Measurements from ENCODE around the gene DUSP1. TPM values are rescaled to one million over a fixed set of nuclear protein-coding genes. Genes with fewer than 3 reads are reported as not detected.

DUSP1 gene
- total RNA-seq, 1 experiment from 2014 or later = 16.6 TPM

DNA sequence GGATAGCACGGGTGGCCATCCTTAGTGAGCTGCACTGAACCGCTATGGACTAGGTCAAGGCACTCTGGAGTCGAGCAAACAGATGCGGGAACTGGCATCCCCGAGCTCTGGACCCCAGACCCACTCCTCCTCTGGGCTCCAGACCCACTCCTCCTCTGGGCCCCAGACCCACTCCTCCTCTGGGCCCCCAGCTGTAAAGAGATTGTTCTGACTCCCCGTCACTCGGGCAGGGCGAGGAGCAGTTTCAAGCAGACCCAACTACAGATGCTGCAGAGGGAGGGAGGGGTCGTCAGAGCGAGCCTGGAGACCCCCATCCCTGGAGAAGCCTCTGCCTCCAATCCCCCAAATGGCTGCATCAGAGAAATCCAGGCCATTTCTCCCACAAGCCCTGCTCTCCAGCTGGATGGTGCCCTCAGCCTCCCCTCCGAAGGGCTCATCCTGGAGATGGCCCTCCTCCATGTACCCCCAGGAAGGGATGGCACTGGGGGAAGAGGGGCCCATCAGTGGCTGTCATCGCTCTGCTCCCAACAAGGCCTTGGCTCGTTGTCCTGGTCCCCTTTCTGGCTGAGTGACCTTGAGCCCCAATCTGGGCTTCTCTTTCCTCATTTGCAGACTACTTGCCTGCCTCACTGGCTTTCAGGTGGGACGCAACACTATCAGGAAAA is 38.7 kb downstream of the DUSP1 start:
- no peak overlapping the region for H3K27ac ChIP-seq (ENCODE audit: low read depth, low read length)
- H2AFZ ChIP-seq (ENCODE audit: low read depth, low read length, poor library complexity, severe bottlenecking) = no peak overlapping the region
- intact Hi-C loops (cut with micrococcal nuclease) = no loop called here
- BruUV-seq (replicated peaks) = no TSS peak
- no peaks in the 10 kb centered on the region for H3K27me3 ChIP-seq (ENCODE audit: insufficient read depth, low read length)
- H4K20me1 ChIP-seq (ENCODE audit: insufficient read depth) = no peaks in the 10 kb centered on the region
- no peaks in the 10 kb centered on the region for H3K36me3 ChIP-seq (ENCODE audit: control insufficient read depth in 1 of 2, insufficient read depth in 2 of 2, low read length in 2 of 2)
- H3K4me2 ChIP-seq (ENCODE audit: low read length) = no peak overlapping the region
- ChIA-PET RAD21 (ENCODE audit: low non-redundant PET in 1 of 2, low total read pairs in 2 of 2, uncharacterized antibody in 2 of 2, unreplicated experiment in 2 of 2) (no interaction called here), CTCF (interaction anchor here (1.0 kb wide), 1 partner anchor 18 kb away, joined by 6 read pairs; no protein-coding TSS in a partner anchor), POLR2A (interaction anchor here (1.2 kb wide), 1 partner anchor 172 kb away, joined by 5 read pairs; no protein-coding TSS in a partner anchor)
- no peaks in the 10 kb centered on the region for H3K79me2 ChIP-seq (ENCODE audit: insufficient read depth, low read length)
- no peaks in the 10 kb centered on the region for H3K9me2 ChIP-seq (ENCODE audit: insufficient read depth)
- H3K4me1 ChIP-seq (ENCODE audit: control insufficient read depth in 1 of 2, insufficient read depth in 2 of 2, low read length in 2 of 2) = peaks cover 3 to 16% of the 10 kb centered on the region in 2 experiments; a peak in 3 of 4 replicates
- H3K9me3 ChIP-seq (ENCODE audit: control insufficient read depth in 1 of 2, insufficient read depth in 1 of 2, low read depth in 1 of 2, low read length in 2 of 2) = no peaks in the 10 kb centered on the region
- DNase-seq (ENCODE audit: low read depth, low spot score) = no peak
- ATAC-seq = no peak
- TF ChIP-seq JUND (IDR thresholded peaks at IDR 0.05) = no peak
- no peak for TF ChIP-seq YY1 (IDR thresholded peaks at IDR 0.05; ENCODE audit: extremely low read depth, insufficient replicate concordance, low read depth, low read length)
- no peak for TF ChIP-seq ZFX (IDR thresholded peaks at IDR 0.05)
- no peak for TF ChIP-seq SRF (IDR thresholded peaks at IDR 0.05; ENCODE audit: low read depth)
- TF ChIP-seq SP1 (IDR thresholded peaks at IDR 0.05; ENCODE audit: low read depth) = no peak
- no peak overlapping the region for H3K4me3 ChIP-seq (replicated peaks in 1 of 2; ENCODE audit: low read depth in 1 of 2, low read length in 2 of 2)
- H3K9ac ChIP-seq (ENCODE audit: low read length) = no peak overlapping the region

DNA sequence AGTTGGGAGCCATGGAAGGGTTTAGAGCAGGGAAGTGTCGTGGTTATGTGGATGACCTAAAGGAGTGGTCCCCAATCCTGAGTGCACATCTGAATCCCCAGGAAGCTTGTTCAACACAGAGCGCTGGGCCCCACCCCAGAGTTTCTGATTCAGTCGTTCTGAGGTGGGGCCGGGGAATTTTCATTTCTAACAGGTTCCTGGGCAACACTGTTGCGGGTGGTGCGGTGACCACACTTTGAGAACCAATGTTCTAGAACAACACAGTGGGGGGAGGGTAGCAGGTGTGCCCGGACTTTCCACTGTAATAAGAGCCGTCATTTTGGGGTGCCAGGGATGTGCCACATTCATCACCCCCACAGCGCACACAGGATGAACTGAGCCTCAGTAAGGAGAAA is 39.3 kb downstream of the DUSP1 start:
- POLR2A ChIA-PET = no interaction called here
- no peaks in the 10 kb centered on the region for H3K27me3 ChIP-seq (ENCODE audit: insufficient read depth, low read length)
- H3K9ac ChIP-seq (ENCODE audit: low read length) = no peak overlapping the region
- peak overlapping the region; percentile 44 for H3K4me2 ChIP-seq (ENCODE audit: low read length)
- RAD21 ChIA-PET (ENCODE audit: low non-redundant PET in 1 of 2, low total read pairs in 2 of 2, uncharacterized antibody in 2 of 2, unreplicated experiment in 2 of 2) = no interaction called here
- CTCF ChIA-PET = no interaction called here
- TF ChIP-seq, protein P1, sequence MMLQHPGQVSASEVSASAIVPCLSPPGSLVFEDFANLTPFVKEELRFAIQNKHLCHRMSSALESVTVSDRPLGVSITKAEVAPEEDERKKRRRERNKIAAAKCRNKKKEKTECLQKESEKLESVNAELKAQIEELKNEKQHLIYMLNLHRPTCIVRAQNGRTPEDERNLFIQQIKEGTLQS (IDR thresholded peaks at IDR 0.05) = no peak
- TF ChIP-seq ZNF274 (IDR thresholded peaks at IDR 0.05; ENCODE audit: low read depth, low read length) (no peak), EZH2 (IDR thresholded peaks at IDR 0.05) (no peak), RAD21 (IDR thresholded peaks at IDR 0.05; ENCODE audit: low read depth) (no peak), JUND (IDR thresholded peaks at IDR 0.05) (no peak), FOSL1 (IDR thresholded peaks at IDR 0.05; ENCODE audit: low read depth) (no peak), POLR2A (IDR thresholded peaks at IDR 0.05; ENCODE audit: borderline replicate concordance, extremely low read depth, insufficient read depth, insufficient read length) (no peak), EZH2phosphoT487 (IDR thresholded peaks at IDR 0.05; ENCODE audit: borderline replicate concordance) (no peak), SP1 (IDR thresholded peaks at IDR 0.05; ENCODE audit: low read depth) (no peak), SIN3A (IDR thresholded peaks at IDR 0.05; ENCODE audit: low read depth) (no peak), SRF (IDR thresholded peaks at IDR 0.05; ENCODE audit: low read depth) (no peak), CEBPB (IDR thresholded peaks at IDR 0.05; ENCODE audit: low read depth) (no peak)
- TF ChIP-seq, protein P2, sequence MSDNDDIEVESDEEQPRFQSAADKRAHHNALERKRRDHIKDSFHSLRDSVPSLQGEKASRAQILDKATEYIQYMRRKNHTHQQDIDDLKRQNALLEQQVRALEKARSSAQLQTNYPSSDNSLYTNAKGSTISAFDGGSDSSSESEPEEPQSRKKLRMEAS (IDR thresholded peaks at IDR 0.05) = no peak
- peaks cover 3 to 16% of the 10 kb centered on the region in 2 experiments; a peak in 3 of 4 replicates for H3K4me1 ChIP-seq (ENCODE audit: control insufficient read depth in 1 of 2, insufficient read depth in 2 of 2, low read length in 2 of 2)
- no peak for DNase-seq (ENCODE audit: low read depth, low spot score)
- H3K4me3 ChIP-seq (replicated peaks in 1 of 2; ENCODE audit: low read depth in 1 of 2, low read length in 2 of 2) = no peak overlapping the region
- intact Hi-C loops (cut with micrococcal nuclease) = no loop called here
- H3K27ac ChIP-seq (ENCODE audit: low read depth, low read length) = no peak overlapping the region
- no peak for ATAC-seq
- BruUV-seq (replicated peaks) = no TSS peak
- no peaks in the 10 kb centered on the region for H3K36me3 ChIP-seq (ENCODE audit: control insufficient read depth in 1 of 2, insufficient read depth in 2 of 2, low read length in 2 of 2)
- no peaks in the 10 kb centered on the region for H3K9me2 ChIP-seq (ENCODE audit: insufficient read depth)
- no peaks in the 10 kb centered on the region for H3K9me3 ChIP-seq (ENCODE audit: control insufficient read depth in 1 of 2, insufficient read depth in 1 of 2, low read depth in 1 of 2, low read length in 2 of 2)
- H2AFZ ChIP-seq (ENCODE audit: low read depth, low read length, poor library complexity, severe bottlenecking) = no peak overlapping the region
- no peaks in the 10 kb centered on the region for H3K79me2 ChIP-seq (ENCODE audit: insufficient read depth, low read length)
- no peaks in the 10 kb centered on the region for H4K20me1 ChIP-seq (ENCODE audit: insufficient read depth)

Measured in HCT116 (cell line).